Neural crest cell (in vitro differentiated cells): ENCODE measurements around the gene KIAA2012. TPM values are rescaled to one million over a fixed set of nuclear protein-coding genes. Genes with fewer than 3 reads are reported as not detected.

Experiments
- DNase-seq: peaks from one replicate; pipeline ENCODE4 v3.0.0; 2021; ENCODE audit warnings: low read depth, mixed read lengths, low spot score
- H3K27ac Mint-ChIP-seq: one replicate; pipeline ENCODE4 v1.8.0; 2021; ENCODE audit warnings: mild to moderate bottlenecking, mixed read lengths; ENCODE audit not compliant: unreplicated experiment
- H3K27me3 Mint-ChIP-seq: 2 replicates; pipeline ENCODE4 v1.8.0; 2021; ENCODE audit warnings: low read depth, mild to moderate bottlenecking, mixed read lengths
- H3K36me3 Mint-ChIP-seq: 2 replicates; pipeline ENCODE4 v1.8.0; 2021; ENCODE audit warnings: low read depth, mild to moderate bottlenecking, mixed read lengths
- H3K4me1 Mint-ChIP-seq: 2 replicates; pipeline ENCODE4 v1.8.0; 2021; ENCODE audit warnings: mixed read lengths
- H3K4me3 Mint-ChIP-seq: one replicate; pipeline ENCODE4 v1.8.0; 2021; ENCODE audit warnings: mild to moderate bottlenecking, mixed read lengths
- H3K9me3 Mint-ChIP-seq: 2 replicates; pipeline ENCODE4 v1.8.0; 2021; ENCODE audit warnings: mixed read lengths
- CTCF ChIP-seq: fragments of 200-600 bp; sonication (generic); conservative IDR thresholded peaks from 2 replicates; pipeline ENCODE4 v1.5.0; 2021; ENCODE audit warnings: antibody characterized with exemption, mild to moderate bottlenecking
- total RNA-seq: library from RNA; stranded (reverse); gene quantifications from 2 replicates; pipeline ENCODE4 v1.2.1, GENCODE V29; 2021

The KIAA2012 gene
- total RNA-seq, 1 donor from 2014 or later = 0.07 TPM

GRCh38 chr2:202158796-202159195, 85.7 kb downstream of the KIAA2012 start:
- Mint-ChIP-seq H3K36me3 (no peaks in the 10 kb centered on the region), H3K4me1 (peaks cover 10% of the 10 kb centered on the region), H3K27ac (no peak overlapping the region), H3K9me3 (no peaks in the 10 kb centered on the region), H3K27me3 (no peaks in the 10 kb centered on the region), H3K4me3 (no peak overlapping the region)
- TF ChIP-seq CTCF = no peak
- no peak for DNase-seq

GRCh38 chr2:202161151-202161835, 88.2 kb downstream of the KIAA2012 start:
- Mint-ChIP-seq H3K27ac (no peak overlapping the region), H3K4me3 (no peak overlapping the region), H3K4me1 (peaks cover 8% of the 10 kb centered on the region), H3K36me3 (no peaks in the 10 kb centered on the region), H3K9me3 (no peaks in the 10 kb centered on the region), H3K27me3 (no peaks in the 10 kb centered on the region)
- DNase-seq = no peak
- TF ChIP-seq CTCF = no peak

- H3K9me3 Mint-ChIP-seq = no peaks in the 10 kb centered on the region
- DNase-seq = no peak
- H3K36me3 Mint-ChIP-seq = no peaks in the 10 kb centered on the region
- no peak overlapping the region for H3K27ac Mint-ChIP-seq
- H3K4me1 Mint-ChIP-seq = peaks cover 8% of the 10 kb centered on the region
- TF ChIP-seq CTCF = no peak
- no peaks in the 10 kb centered on the region for H3K27me3 Mint-ChIP-seq
- no peak overlapping the region for H3K4me3 Mint-ChIP-seq
These were observed 91.4 kb downstream of the KIAA2012 start for GRCh38 chr2:202164411-202164810.

GRCh38 chr2:202165208-202165607, 92.2 kb downstream of the KIAA2012 start:
- Mint-ChIP-seq H3K36me3 (no peaks in the 10 kb centered on the region), H3K9me3 (no peaks in the 10 kb centered on the region), H3K4me3 (no peak overlapping the region), H3K27ac (no peak overlapping the region), H3K27me3 (no peaks in the 10 kb centered on the region), H3K4me1 (peaks cover 8% of the 10 kb centered on the region)
- TF ChIP-seq CTCF = no peak
- DNase-seq = no peak

DNA sequence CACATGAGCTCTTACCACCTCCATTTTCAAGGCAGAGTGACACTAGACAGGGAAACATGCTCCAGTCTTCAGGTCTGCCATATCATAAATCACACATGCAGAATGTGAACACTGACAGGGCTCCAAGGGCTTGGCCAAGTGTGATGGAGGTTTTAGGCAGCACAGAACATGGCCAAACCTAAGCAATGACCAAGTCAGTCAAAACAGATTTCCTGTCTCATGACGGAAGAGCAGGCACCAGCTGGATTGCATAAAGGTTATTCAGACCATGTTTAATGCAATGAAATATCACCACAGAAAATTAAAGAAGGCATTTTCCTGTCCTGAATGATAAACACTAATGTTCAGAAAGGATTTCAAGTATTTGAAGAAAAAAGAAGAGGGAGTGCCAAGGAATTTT, 92.9 kb downstream of the KIAA2012 start:
- Mint-ChIP-seq H3K27me3 (peaks cover 1% of the 10 kb centered on the region), H3K4me1 (peaks cover 16% of the 10 kb centered on the region), H3K9me3 (no peaks in the 10 kb centered on the region), H3K27ac (no peak overlapping the region), H3K36me3 (no peaks in the 10 kb centered on the region), H3K4me3 (no peak overlapping the region)
- no peak for DNase-seq
- TF ChIP-seq CTCF = no peak
